ENCODE measurements around the gene TCTN1. TPM values are rescaled to one million over a fixed set of nuclear protein-coding genes. Genes with fewer than 3 reads are reported as not detected.
A peak's percentile ranks its signal among the peaks of the same experiment; 100 is the strongest.

The TCTN1 gene
- total and polyA plus RNA-seq, 2 donors (not counting 3 experiments of a cell fraction or from before 2014, with no cell fraction given) = 21.1 to 23.3 TPM

GRCh38 chr12:110613071-110613770 is 708 bp upstream of the TCTN1 start:
- no peak for DNase-seq (ENCODE audit: low read depth, low spot score)
- intact Hi-C loops (cut with micrococcal nuclease) (no loop called here), dilution Hi-C loops (cut with MboI; ENCODE audit: extremely low pct_ligation_motif_present, low sequenced_read_pairs) (no loop called here)
- BruUV-seq (replicated peaks) = no TSS peak
- ChIA-PET CTCF (interaction anchor here (0.5 to 2.0 kb wide), 13 partner anchors 9 to 275 kb away, joined by 3 to 12 read pairs (median 3); partner anchors contain the start of genes ARPC3, CCDC63, GPN3 and RAD9B), POLR2A (interaction anchor here (0.7 kb wide), 1 partner anchor 128 kb away, joined by 3 read pairs; no protein-coding TSS in a partner anchor)
- Histone ChIP-seq H3K27ac (ENCODE audit: insufficient read depth, low read depth, low read length) (no peak overlapping the region), H3K4me2 (ENCODE audit: insufficient read depth, low read length) (peak overlapping the region; percentile 43), H3K36me3 (ENCODE audit: control insufficient read depth in 2 of 2, extremely low read depth in 1 of 2, insufficient read depth in 2 of 2, low read length in 2 of 2) (no peaks in the 10 kb centered on the region), H4K20me1 (replicated peaks; ENCODE audit: control insufficient read depth, extremely low read depth, insufficient read depth, low read length) (no peaks in the 10 kb centered on the region), H3K4me1 (ENCODE audit: control insufficient read depth, extremely low read depth, insufficient read depth, low read length) (peaks cover 4% of the 10 kb centered on the region), H3K4me3 (replicated peaks in 1 of 3; ENCODE audit: insufficient read depth in 1 of 3, low read depth in 1 of 3, low read length in 3 of 3) (peak overlapping the region; percentile 23 to 53 (median 51)), H3K9ac (replicated peaks; ENCODE audit: extremely low read depth, insufficient read depth, low read length) (peak overlapping the region; percentile 71), H3K9me3 (replicated peaks; ENCODE audit: control insufficient read depth, insufficient read depth, low read length) (no peaks in the 10 kb centered on the region), H3K27me3 (ENCODE audit: control insufficient read depth in 2 of 2, insufficient read depth in 2 of 2, low read length in 2 of 2) (no peaks in the 10 kb centered on the region), H2AFZ (ENCODE audit: low read depth, low read length) (peak overlapping the region; percentile 82), H3K9me1 (replicated peaks; ENCODE audit: control insufficient read depth, extremely low read depth, insufficient read depth, low read length) (no peaks in the 10 kb centered on the region), H3K79me2 (ENCODE audit: control insufficient read depth, insufficient read depth, low read length) (no peaks in the 10 kb centered on the region)
- TF ChIP-seq EZH2 (IDR thresholded peaks at IDR 0.05; ENCODE audit: borderline replicate concordance, low read depth, low read length, severe bottlenecking) (no peak), POLR2A (IDR thresholded peaks at IDR 0.05; ENCODE audit: low read depth, low read length) (no peak), GATA2 (IDR thresholded peaks at IDR 0.05; ENCODE audit: insufficient read depth, insufficient read length, low read depth, low read length) (no peak), MAX (IDR thresholded peaks at IDR 0.05; ENCODE audit: insufficient read depth, insufficient read length) (no peak), POLR2AphosphoS5 (IDR thresholded peaks at IDR 0.05; ENCODE audit: insufficient read depth, low read depth, low read length) (no peak), MYC (IDR thresholded peaks at IDR 0.05; ENCODE audit: low read depth, low read length) (no peak), FOS (IDR thresholded peaks at IDR 0.05; ENCODE audit: borderline replicate concordance, insufficient read depth, low read length) (no peak), CTCF (IDR thresholded peaks at IDR 0.05; ENCODE audit: extremely low read depth in 1 of 2, insufficient read depth in 1 of 2, low read depth in 1 of 2, low read length in 2 of 2) (no peak), JUN (IDR thresholded peaks at IDR 0.05; ENCODE audit: borderline replicate concordance, insufficient read depth, insufficient read length, low read depth) (no peak)
- no peak for FAIRE-seq
